ENCODE results near the gene BTN1A1.

BTN1A1 gene

GRCh38 chr6:26525838-26526237, 25.7 kb downstream of the BTN1A1 start:
- ChIA-PET CTCF (interaction anchor here (0.7 to 1.4 kb wide), 2 partner anchors 12 to 114 kb away, joined by 3 to 6 read pairs; partner anchors contain the start of gene HMGN4), POLR2A (no interaction called here)
- DNase-seq: no peak
- Histone ChIP-seq H3K4me3 (ENCODE audit: control insufficient read depth in 1 of 7, extremely low read depth in 1 of 7, insufficient read depth in 4 of 7, low read depth in 2 of 7, low read length in 6 of 7) (no peak overlapping the region), H3K27ac (ENCODE audit: insufficient read depth in 1 of 2, low read depth in 1 of 2, low read length in 2 of 2, poor library complexity in 1 of 2, severe bottlenecking in 2 of 2) (no peak overlapping the region), H3K9me3 (ENCODE audit: control extremely low read depth in 1 of 5, control insufficient read depth in 4 of 5, insufficient read depth in 2 of 5, low read depth in 1 of 5, low read length in 4 of 5) (no peaks in the 10 kb centered on the region), H3K27me3 (replicated peaks in 2 of 5; ENCODE audit: control insufficient read depth in 4 of 5, insufficient read depth in 5 of 5, low read length in 4 of 5) (no peaks in the 10 kb centered on the region), H3K36me3 (ENCODE audit: control insufficient read depth in 4 of 4, insufficient read depth in 4 of 4, low read length in 3 of 4) (no peaks in the 10 kb centered on the region), H3K4me1 (ENCODE audit: control extremely low read depth in 1 of 4, control insufficient read depth in 4 of 4, insufficient read depth in 4 of 4, low read length in 3 of 4) (peaks cover 8 to 29% (median 20%) of the 10 kb centered on the region in 4 experiments)
- 96% methylated on average over 2 of the region's 2 CpGs for whole genome bisulfite sequencing (ENCODE audit: insufficient coverage)

- Histone ChIP-seq H3K4me3 (ENCODE audit: control insufficient read depth in 1 of 7, extremely low read depth in 1 of 7, insufficient read depth in 4 of 7, low read depth in 2 of 7, low read length in 6 of 7) (no peak overlapping the region), H3K4me1 (ENCODE audit: control extremely low read depth in 1 of 4, control insufficient read depth in 4 of 4, insufficient read depth in 4 of 4, low read length in 3 of 4) (peaks cover 5 to 25% (median 13%) of the 10 kb centered on the region in 4 experiments), H3K27me3 (replicated peaks in 2 of 5; ENCODE audit: control insufficient read depth in 4 of 5, insufficient read depth in 5 of 5, low read length in 4 of 5) (no peaks in the 10 kb centered on the region), H3K9me3 (ENCODE audit: control extremely low read depth in 1 of 5, control insufficient read depth in 4 of 5, insufficient read depth in 2 of 5, low read depth in 1 of 5, low read length in 4 of 5) (no peaks in the 10 kb centered on the region), H3K27ac (ENCODE audit: insufficient read depth in 1 of 2, low read depth in 1 of 2, low read length in 2 of 2, poor library complexity in 1 of 2, severe bottlenecking in 2 of 2) (no peak overlapping the region), H3K36me3 (ENCODE audit: control insufficient read depth in 4 of 4, insufficient read depth in 4 of 4, low read length in 3 of 4) (no peaks in the 10 kb centered on the region)
- no peak for DNase-seq
- WGBS (ENCODE audit: insufficient coverage): no CpG with 5 or more reads among the region's 1 CpG
- POLR2A ChIA-PET: no interaction called here
- CTCF ChIA-PET: interaction anchor here (1.4 kb wide), 1 partner anchor 11 kb away, joined by 6 read pairs; the partner anchor contains the start of gene HMGN4
These were observed 26.8 kb downstream of the BTN1A1 start for GRCh38 chr6:26526928-26527327.

GRCh38 chr6:26530203-26530602, 30.1 kb downstream of the BTN1A1 start:
- Histone ChIP-seq H3K9me3 (ENCODE audit: control extremely low read depth in 1 of 5, control insufficient read depth in 4 of 5, insufficient read depth in 2 of 5, low read depth in 1 of 5, low read length in 4 of 5) (no peaks in the 10 kb centered on the region), H3K4me1 (ENCODE audit: control extremely low read depth in 1 of 4, control insufficient read depth in 4 of 4, insufficient read depth in 4 of 4, low read length in 3 of 4) (peaks cover 3 to 11% (median 6%) of the 10 kb centered on the region in 4 experiments), H3K27ac (ENCODE audit: insufficient read depth in 1 of 2, low read depth in 1 of 2, low read length in 2 of 2, poor library complexity in 1 of 2, severe bottlenecking in 2 of 2) (no peak overlapping the region), H3K36me3 (ENCODE audit: control insufficient read depth in 4 of 4, insufficient read depth in 4 of 4, low read length in 3 of 4) (no peaks in the 10 kb centered on the region), H3K4me3 (ENCODE audit: control insufficient read depth in 1 of 7, extremely low read depth in 1 of 7, insufficient read depth in 4 of 7, low read depth in 2 of 7, low read length in 6 of 7) (no peak overlapping the region), H3K27me3 (replicated peaks in 2 of 5; ENCODE audit: control insufficient read depth in 4 of 5, insufficient read depth in 5 of 5, low read length in 4 of 5) (no peaks in the 10 kb centered on the region)
- DNase-seq: no peak
- POLR2A ChIA-PET: no interaction called here
- WGBS (ENCODE audit: insufficient coverage): 100% methylated on average over 2 of the region's 2 CpGs
- CTCF ChIA-PET: interaction anchor here (1.1 to 1.3 kb wide), 2 partner anchors 24 to 56 kb away, joined by 3 read pairs; no protein-coding TSS in a partner anchor

- no peaks in the 10 kb centered on the region for H3K9me3 ChIP-seq (ENCODE audit: control extremely low read depth in 1 of 5, control insufficient read depth in 4 of 5, insufficient read depth in 2 of 5, low read depth in 1 of 5, low read length in 4 of 5)
- no peak overlapping the region for H3K27ac ChIP-seq (ENCODE audit: insufficient read depth in 1 of 2, low read depth in 1 of 2, low read length in 2 of 2, poor library complexity in 1 of 2, severe bottlenecking in 2 of 2)
- H3K36me3 ChIP-seq (ENCODE audit: control insufficient read depth in 4 of 4, insufficient read depth in 4 of 4, low read length in 3 of 4): no peaks in the 10 kb centered on the region
- no peak overlapping the region for H3K4me3 ChIP-seq (ENCODE audit: control insufficient read depth in 1 of 7, extremely low read depth in 1 of 7, insufficient read depth in 4 of 7, low read depth in 2 of 7, low read length in 6 of 7)
- no peak for DNase-seq
- ChIA-PET POLR2A (interaction anchor here (1.5 kb wide), 1 partner anchor 11 kb away, joined by 5 read pairs; no protein-coding TSS in a partner anchor), CTCF (interaction anchor here (0.6 to 2.8 kb wide), 2 partner anchors 10 to 373 kb away, joined by 4 to 14 read pairs; no protein-coding TSS in a partner anchor)
- H3K27me3 ChIP-seq (replicated peaks in 2 of 5; ENCODE audit: control insufficient read depth in 4 of 5, insufficient read depth in 5 of 5, low read length in 4 of 5): no peaks in the 10 kb centered on the region
- no CpG with 5 or more reads among the region's 1 CpG for WGBS (ENCODE audit: insufficient coverage)
- H3K4me1 ChIP-seq (ENCODE audit: control extremely low read depth in 1 of 4, control insufficient read depth in 4 of 4, insufficient read depth in 4 of 4, low read length in 3 of 4): peaks cover 9 to 24% (median 21%) of the 10 kb centered on the region in 4 experiments
These were observed 31.8 kb downstream of the BTN1A1 start for GRCh38 chr6:26531897-26532296.

- H3K9me3 ChIP-seq (ENCODE audit: control extremely low read depth in 1 of 5, control insufficient read depth in 4 of 5, insufficient read depth in 2 of 5, low read depth in 1 of 5, low read length in 4 of 5): no peaks in the 10 kb centered on the region
- peaks cover 12 to 28% (median 22%) of the 10 kb centered on the region in 4 experiments for H3K4me1 ChIP-seq (ENCODE audit: control extremely low read depth in 1 of 4, control insufficient read depth in 4 of 4, insufficient read depth in 4 of 4, low read length in 3 of 4)
- CTCF ChIA-PET: interaction anchor here (0.9 to 2.8 kb wide), 5 partner anchors 8 to 63 kb away, joined by 5 to 14 read pairs (median 6); no protein-coding TSS in a partner anchor
- DNase-seq: peak; percentile 92 to 96 (median 95)
- peak overlapping the region; percentile 50 to 83 for H3K27ac ChIP-seq (ENCODE audit: insufficient read depth in 1 of 2, low read depth in 1 of 2, low read length in 2 of 2, poor library complexity in 1 of 2, severe bottlenecking in 2 of 2)
- 2% methylated on average over 17 of the region's 28 CpGs for WGBS (ENCODE audit: insufficient coverage)
- no peaks in the 10 kb centered on the region for H3K36me3 ChIP-seq (ENCODE audit: control insufficient read depth in 4 of 4, insufficient read depth in 4 of 4, low read length in 3 of 4)
- peak overlapping the region; percentile 58 to 98 (median 87) for H3K4me3 ChIP-seq (ENCODE audit: control insufficient read depth in 1 of 7, extremely low read depth in 1 of 7, insufficient read depth in 4 of 7, low read depth in 2 of 7, low read length in 6 of 7)
- no peaks in the 10 kb centered on the region for H3K27me3 ChIP-seq (replicated peaks in 2 of 5; ENCODE audit: control insufficient read depth in 4 of 5, insufficient read depth in 5 of 5, low read length in 4 of 5)
- POLR2A ChIA-PET: interaction anchor here (0.6 to 1.5 kb wide), 2 partner anchors 12 to 912 kb away, joined by 3 to 5 read pairs; no protein-coding TSS in a partner anchor
These were observed 32.8 kb downstream of the BTN1A1 start for GRCh38 chr6:26532699-26533531.

GRCh38 chr6:26533532-26533931, 33.4 kb downstream of the BTN1A1 start:
- H3K36me3 ChIP-seq (ENCODE audit: control insufficient read depth in 4 of 4, insufficient read depth in 4 of 4, low read length in 3 of 4): no peaks in the 10 kb centered on the region
- peak overlapping the region in 6 of 7 experiments; percentile 81 to 98 (median 90) for H3K4me3 ChIP-seq (ENCODE audit: control insufficient read depth in 1 of 7, extremely low read depth in 1 of 7, insufficient read depth in 4 of 7, low read depth in 2 of 7, low read length in 6 of 7)
- H3K9me3 ChIP-seq (ENCODE audit: control extremely low read depth in 1 of 5, control insufficient read depth in 4 of 5, insufficient read depth in 2 of 5, low read depth in 1 of 5, low read length in 4 of 5): no peaks in the 10 kb centered on the region
- ChIA-PET CTCF (interaction anchor here (0.9 to 2.8 kb wide), 5 partner anchors 9 to 62 kb away, joined by 5 to 14 read pairs (median 6); no protein-coding TSS in a partner anchor), POLR2A (interaction anchor here (0.6 kb wide), 1 partner anchor 912 kb away, joined by 3 read pairs; no protein-coding TSS in a partner anchor)
- H3K27me3 ChIP-seq (replicated peaks in 2 of 5; ENCODE audit: control insufficient read depth in 4 of 5, insufficient read depth in 5 of 5, low read length in 4 of 5): no peaks in the 10 kb centered on the region
- H3K4me1 ChIP-seq (ENCODE audit: control extremely low read depth in 1 of 4, control insufficient read depth in 4 of 4, insufficient read depth in 4 of 4, low read length in 3 of 4): peaks cover 12 to 30% (median 23%) of the 10 kb centered on the region in 4 experiments
- no peak for DNase-seq
- peak overlapping the region; percentile 50 to 83 for H3K27ac ChIP-seq (ENCODE audit: insufficient read depth in 1 of 2, low read depth in 1 of 2, low read length in 2 of 2, poor library complexity in 1 of 2, severe bottlenecking in 2 of 2)
- no CpG with 5 or more reads among the region's 1 CpG for WGBS (ENCODE audit: insufficient coverage)
